Measurements from ENCODE around the gene MOGAT1. TPM values are rescaled to one million over a fixed set of nuclear protein-coding genes. Genes with fewer than 3 reads are reported as not detected.

The MOGAT1 gene
- total and polyA plus RNA-seq, 2 of the 13 experiments (the other 11 are each of a cell fraction or from before 2014, with no cell fraction given) = 0.98 to 4.3 TPM

- no peak for TF ChIP-seq PRDM4 (CRISPR knock-in tag; IDR thresholded peaks at IDR 0.05; ENCODE audit: borderline replicate concordance)
- no peak for TF ChIP-seq ZNF496 (CRISPR knock-in tag; IDR thresholded peaks at IDR 0.05; ENCODE audit: insufficient replicate concordance)
- TF ChIP-seq HNRNPUL1 (IDR thresholded peaks at IDR 0.05; ENCODE audit: low read depth, low read length) = no peak
- no peak for TF ChIP-seq ZNF235 (CRISPR knock-in tag; IDR thresholded peaks at IDR 0.05; ENCODE audit: borderline replicate concordance)
- 0 out of 2 replicates have a peak, but pooled peaks have one; percentile 45 for TF ChIP-seq ZHX1 (CRISPR knock-in tag; IDR thresholded peaks at IDR 0.05; ENCODE audit: low read depth)
- TF ChIP-seq ATF3 (CRISPR knock-in tag; IDR thresholded peaks at IDR 0.05) = peak; percentile 79
- TF ChIP-seq, protein P1, sequence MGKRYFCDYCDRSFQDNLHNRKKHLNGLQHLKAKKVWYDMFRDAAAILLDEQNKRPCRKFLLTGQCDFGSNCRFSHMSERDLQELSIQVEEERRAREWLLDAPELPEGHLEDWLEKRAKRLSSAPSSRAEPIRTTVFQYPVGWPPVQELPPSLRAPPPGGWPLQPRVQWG (CRISPR knock-in tag; IDR thresholded peaks at IDR 0.05; ENCODE audit: borderline replicate concordance, low read depth) = no peak
- no peak for TF ChIP-seq ZNF30 (CRISPR knock-in tag; IDR thresholded peaks at IDR 0.05)
- TF ChIP-seq CAMTA2 (CRISPR knock-in tag; IDR thresholded peaks at IDR 0.05; ENCODE audit: borderline replicate concordance) = no peak
- TF ChIP-seq JUNB (CRISPR knock-in tag; IDR thresholded peaks at IDR 0.05; ENCODE audit: borderline replicate concordance) = no peak; the same call in 1 of the 2 replicates
- no peak for TF ChIP-seq GPN1 (CRISPR knock-in tag; IDR thresholded peaks at IDR 0.05; ENCODE audit: borderline replicate concordance)
- TF ChIP-seq ASH2L (IDR thresholded peaks at IDR 0.05; ENCODE audit: insufficient read length, low read depth, low read length) = peak; percentile 84
- TF ChIP-seq HDAC1 (CRISPR knock-in tag; IDR thresholded peaks at IDR 0.05) = peak; percentile 73
- TF ChIP-seq BRD4 (CRISPR knock-in tag; IDR thresholded peaks at IDR 0.05) = peak; percentile 83
- TF ChIP-seq, protein P2, sequence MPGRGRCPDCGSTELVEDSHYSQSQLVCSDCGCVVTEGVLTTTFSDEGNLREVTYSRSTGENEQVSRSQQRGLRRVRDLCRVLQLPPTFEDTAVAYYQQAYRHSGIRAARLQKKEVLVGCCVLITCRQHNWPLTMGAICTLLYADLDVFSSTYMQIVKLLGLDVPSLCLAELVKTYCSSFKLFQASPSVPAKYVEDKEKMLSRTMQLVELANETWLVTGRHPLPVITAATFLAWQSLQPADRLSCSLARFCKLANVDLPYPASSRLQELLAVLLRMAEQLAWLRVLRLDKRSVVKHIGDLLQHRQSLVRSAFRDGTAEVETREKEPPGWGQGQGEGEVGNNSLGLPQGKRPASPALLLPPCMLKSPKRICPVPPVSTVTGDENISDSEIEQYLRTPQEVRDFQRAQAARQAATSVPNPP (CRISPR knock-in tag; IDR thresholded peaks at IDR 0.05) = 0 out of 2 replicates have a peak, but pooled peaks have one; percentile 61
- peak; percentile 83 for TF ChIP-seq ETV6 (CRISPR knock-in tag; conservative IDR thresholded peaks at IDR 0.05)
- TF ChIP-seq ZNF615 (CRISPR knock-in tag; IDR thresholded peaks at IDR 0.05; ENCODE audit: borderline replicate concordance) = no peak
- TF ChIP-seq SOX13 (IDR thresholded peaks at IDR 0.05) = peak; percentile 98
- peak in 1 of 2 experiments; percentile 99; a peak in 2 of 4 replicates for TF ChIP-seq SOX13 (CRISPR knock-in tag; conservative IDR thresholded peaks at IDR 0.05 in 1 of 2, IDR thresholded peaks at IDR 0.05 in 1 of 2)
Measured at GRCh38 chr2:222733846-222734702, 62.6 kb downstream of the MOGAT1 start (continued).

Data from HepG2 (cell line).